ENCODE data around the gene C16orf78.

GRCh38 chr16:49354101-49354500, 19.5 kb upstream of the C16orf78 start:
- TF ChIP-seq CTCF (conservative IDR thresholded peaks at IDR 0.05; ENCODE audit: low read depth, low read length), result no peak
- no peak for TF ChIP-seq EZH2 (IDR thresholded peaks at IDR 0.05; ENCODE audit: borderline replicate concordance, low read depth, low read length, poor library complexity, severe bottlenecking)

Data from A673 (cell line).